GM23338 (cell line): ENCODE results near the gene NAA80. TPM values are rescaled to one million over a fixed set of nuclear protein-coding genes. Genes with fewer than 3 reads are reported as not detected.

Experiments used
- ATAC-seq: fragments of 200-7000 bp; cut with Tn5 transposase; 3 replicates; pipeline ENCODE4 v1.9.1; 2020
- DNase-seq: peaks from one replicate; pipeline ENCODE4 v3.0.0-alpha.2; 2015; ENCODE audit warnings: low spot score
- H2AFZ ChIP-seq: fragments of 200-600 bp; sonication (generic); 2 replicates; pipeline ENCODE4 v1.8.0; 2016; ENCODE audit warnings: antibody characterized with exemption, mild to moderate bottlenecking, moderate library complexity
- H3F3A ChIP-seq: fragments of 200-600 bp; sonication (generic); replicated peaks from 2 replicates; pipeline ENCODE4 v1.8.0; 2017; ENCODE audit warnings: antibody characterized with exemption, mixed run types, low read depth
- H3K27ac ChIP-seq: fragments of 200-600 bp; sonication (generic); 2 replicates; pipeline ENCODE4 v1.6.1; 2016; ENCODE audit warnings: low read depth
- H3K27me3 ChIP-seq: fragments of 200-600 bp; sonication (generic); 2 replicates; pipeline ENCODE4 v1.8.0; 2016; ENCODE audit warnings: mild to moderate bottlenecking, mixed run types, moderate library complexity; ENCODE audit not compliant: insufficient read depth
- H3K36me3 ChIP-seq: fragments of 200-600 bp; sonication (generic); 2 replicates; pipeline ENCODE4 v1.8.0; 2016; ENCODE audit warnings: mild to moderate bottlenecking; ENCODE audit not compliant: insufficient read depth
- H3K4me1 ChIP-seq: fragments of 200-600 bp; sonication (generic); 2 replicates; pipeline ENCODE4 v1.8.0; 2016; ENCODE audit warnings: mild to moderate bottlenecking, moderate library complexity; ENCODE audit not compliant: insufficient read depth
- H3K4me2 ChIP-seq: fragments of 200-600 bp; sonication (generic); 2 replicates; pipeline ENCODE4 v1.7.1; 2017; ENCODE audit warnings: mixed run types
- H3K4me3 ChIP-seq: fragments of 200-600 bp; sonication (generic); 2 replicates; pipeline ENCODE4 v1.6.1; 2016; ENCODE audit warnings: mixed run types
- H3K79me2 ChIP-seq: fragments of 200-600 bp; sonication (generic); replicated peaks from 2 replicates; pipeline ENCODE4 v1.8.0; 2017; ENCODE audit warnings: mild to moderate bottlenecking; ENCODE audit not compliant: insufficient read depth
- H3K9me2 ChIP-seq: fragments of 200-600 bp; sonication (generic); 2 replicates; pipeline ENCODE4 v1.8.0; 2017; ENCODE audit not compliant: insufficient read depth
- H4K20me1 ChIP-seq: fragments of 200-600 bp; sonication (generic); replicated peaks from 2 replicates; pipeline ENCODE4 v1.8.0; 2017; ENCODE audit warnings: mild to moderate bottlenecking; ENCODE audit not compliant: insufficient read depth
- H3K27ac Mint-ChIP-seq: 2 replicates; pipeline ENCODE4 v1.8.0; 2020; ENCODE audit warnings: inconsistent platforms, mild to moderate bottlenecking, moderate library complexity, mixed read lengths
- H3K27me3 Mint-ChIP-seq: 3 replicates; pipeline ENCODE4 v1.8.0; 2022; ENCODE audit warnings: low read depth, mild to moderate bottlenecking, moderate library complexity, mixed read lengths, inconsistent platforms; ENCODE audit not compliant: insufficient read depth, poor library complexity
- H3K36me3 Mint-ChIP-seq: 3 replicates; pipeline ENCODE4 v1.8.0; 2021; ENCODE audit warnings: low read depth, mild to moderate bottlenecking, inconsistent platforms, moderate library complexity, mixed read lengths
- H3K4me1 Mint-ChIP-seq: 3 replicates; pipeline ENCODE4 v1.8.0; 2020; ENCODE audit warnings: mild to moderate bottlenecking, inconsistent platforms, mixed read lengths
- H3K4me3 Mint-ChIP-seq: 3 replicates; pipeline ENCODE4 v1.8.0; 2021; ENCODE audit warnings: moderate library complexity, mild to moderate bottlenecking, inconsistent platforms, mixed read lengths
- H3K9me3 Mint-ChIP-seq: 3 replicates; pipeline ENCODE4 v1.8.0; 2020; ENCODE audit warnings: moderate library complexity, mild to moderate bottlenecking, inconsistent platforms, mixed read lengths
- CREB1 ChIP-seq: fragments of 250-450 bp; sonication (Bioruptor Pico); IDR thresholded peaks from 2 replicates; pipeline ENCODE4 v1.5.0; 2020; ENCODE audit warnings: low read depth, mild to moderate bottlenecking, moderate library complexity
- CTCF ChIP-seq, 2 experiments: fragments of 200-600 bp in 1 of 2; sonication (generic) in 1 of 2; conservative IDR thresholded peaks; 2 replicates each; pipeline versions ENCODE4 v1.5.1 to v1.6.1; 2016 to 2017; ENCODE audit warnings: antibody characterized with exemption in 2 of 2, low read depth in 2 of 2, mild to moderate bottlenecking in 2 of 2, moderate library complexity in 1 of 2
- EZH2 ChIP-seq: fragments of 200-600 bp; sonication (generic); IDR thresholded peaks from one replicate; pipeline ENCODE4 v1.8.0; 2017; ENCODE audit warnings: antibody characterized with exemption, mild to moderate bottlenecking, low read depth; ENCODE audit not compliant: unreplicated experiment
- EZH2phosphoT487 ChIP-seq: fragments of 200-600 bp; sonication (generic); IDR thresholded peaks from one replicate; pipeline ENCODE4 v1.8.1; 2018; ENCODE audit warnings: antibody characterized with exemption; ENCODE audit not compliant: unreplicated experiment
- JUNB ChIP-seq: IDR thresholded peaks from one replicate; pipeline ENCODE4 v1.6.1; 2016; ENCODE audit warnings: antibody characterized with exemption; ENCODE audit not compliant: unreplicated experiment
- POLR2AphosphoS5 ChIP-seq: IDR thresholded peaks from 2 replicates; pipeline ENCODE4 v1.6.1; 2016; ENCODE audit warnings: antibody characterized with exemption, low read depth
- REST ChIP-seq: IDR thresholded peaks from one replicate; pipeline ENCODE4 v1.6.1; 2018; ENCODE audit warnings: antibody characterized with exemption; ENCODE audit not compliant: unreplicated experiment
- STAT1 ChIP-seq: IDR thresholded peaks from one replicate; pipeline ENCODE4 v1.6.1; 2016; ENCODE audit warnings: antibody characterized with exemption; ENCODE audit not compliant: unreplicated experiment
- ZNF114 ChIP-seq: fragments of 250-450 bp; sonication (Bioruptor Pico); IDR thresholded peaks from 2 replicates; pipeline ENCODE4 v1.5.0; 2020; ENCODE audit warnings: mild to moderate bottlenecking, moderate library complexity
- ZNF331 ChIP-seq: fragments of 250-450 bp; sonication (Bioruptor Pico); IDR thresholded peaks from 2 replicates; pipeline ENCODE4 v1.5.0; 2020; ENCODE audit warnings: low read depth, mild to moderate bottlenecking, moderate library complexity
- polyA plus RNA-seq: library from polyadenylated mRNA; unstranded; fragments of >200 nt; fragmentation: Nextera tagmentation; extraction: Ambion mirVana; gene quantifications from 2 replicates; pipeline ENCODE4 v1.2.1, GENCODE V29; 2016
- total RNA-seq: library from RNA; depleted of rRNA; stranded (reverse); fragments of >200 nt; shearing (Covaris generic); gene quantifications from 2 replicates; pipeline ENCODE4 v1.2.3, GENCODE V29; 2014
- TF ChIP-seq, protein P1 (sequence below): IDR thresholded peaks from 2 replicates; pipeline ENCODE4 v1.6.1; 2016; ENCODE audit warnings: antibody characterized with exemption

NAA80 gene
- total and polyA plus RNA-seq, 2 experiments from 2014 or later = 12.1 to 16.7 TPM

DNA sequence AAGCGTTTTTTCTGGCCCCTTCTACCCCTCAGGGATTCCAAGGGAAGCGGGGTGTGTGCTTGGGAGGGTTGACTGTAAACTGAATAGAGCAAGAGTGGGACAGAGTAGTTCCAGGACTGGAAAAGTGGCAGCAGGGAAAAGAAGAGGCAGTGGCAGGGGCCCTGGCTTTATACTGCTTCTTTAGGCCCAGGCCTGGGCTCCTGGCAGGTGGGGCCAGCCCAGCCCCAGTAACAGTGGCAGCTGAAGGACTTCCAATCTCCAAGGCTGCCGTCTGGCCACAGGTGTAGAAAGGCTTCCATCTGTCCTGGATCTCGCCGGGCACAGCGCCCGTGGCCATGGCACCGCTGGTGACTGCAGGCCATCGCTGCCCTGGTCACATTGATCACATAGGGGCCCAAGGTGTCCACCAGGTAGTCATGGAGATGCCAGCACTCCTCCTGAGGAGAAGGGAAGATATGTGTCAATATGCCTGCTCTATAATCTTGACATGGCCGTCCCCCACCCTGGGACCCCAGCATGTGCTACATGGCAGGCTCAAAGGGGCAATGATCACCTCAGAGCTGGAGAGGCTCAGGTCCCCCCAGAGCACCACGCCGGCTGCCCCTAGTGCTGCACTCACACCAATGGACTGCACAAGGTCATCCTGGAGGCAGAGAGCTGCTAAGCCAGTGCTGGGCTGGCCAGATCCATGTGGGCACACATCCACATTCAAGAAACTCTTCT is 6.0 kb downstream of the NAA80 start:
- Histone ChIP-seq H4K20me1 (no peaks in the 10 kb centered on the region), H3K27ac (peak overlapping the region; percentile 76; the same call in 1 of the 2 replicates), H3K4me3 (peak overlapping the region; percentile 47), H3F3A (0 out of 2 replicates have a peak, but pooled peaks cover 1% of the 10 kb centered on the region), H3K79me2 (peaks cover 17% of the 10 kb centered on the region), H3K4me2 (peak overlapping the region; percentile 81), H3K36me3 (no peaks in the 10 kb centered on the region; the same call in 1 of the 2 replicates), H2AFZ (peak overlapping the region; percentile 89), H3K9me2 (no peaks in the 10 kb centered on the region), H3K4me1 (peaks cover 7% of the 10 kb centered on the region), H3K27me3 (no peaks in the 10 kb centered on the region)
- Mint-ChIP-seq H3K27ac (peak overlapping the region; percentile 98), H3K4me3 (peak overlapping the region; percentile 86), H3K4me1 (peaks cover 14% of the 10 kb centered on the region), H3K36me3 (peaks cover 32% of the 10 kb centered on the region), H3K27me3 (peaks cover 11% of the 10 kb centered on the region), H3K9me3 (no peaks in the 10 kb centered on the region)
- ATAC-seq (no peak), DNase-seq (no peak)
- no peak for TF ChIP-seq CREB1 (CRISPR knock-in tag)
- no peak for TF ChIP-seq POLR2AphosphoS5
- TF ChIP-seq ZNF114 = no peak
- TF ChIP-seq JUNB = no peak
- TF ChIP-seq CTCF (conservative IDR thresholded peaks at IDR 0.05; ENCODE audit: low read depth in 2 of 2) = no peak
- TF ChIP-seq, protein P1, sequence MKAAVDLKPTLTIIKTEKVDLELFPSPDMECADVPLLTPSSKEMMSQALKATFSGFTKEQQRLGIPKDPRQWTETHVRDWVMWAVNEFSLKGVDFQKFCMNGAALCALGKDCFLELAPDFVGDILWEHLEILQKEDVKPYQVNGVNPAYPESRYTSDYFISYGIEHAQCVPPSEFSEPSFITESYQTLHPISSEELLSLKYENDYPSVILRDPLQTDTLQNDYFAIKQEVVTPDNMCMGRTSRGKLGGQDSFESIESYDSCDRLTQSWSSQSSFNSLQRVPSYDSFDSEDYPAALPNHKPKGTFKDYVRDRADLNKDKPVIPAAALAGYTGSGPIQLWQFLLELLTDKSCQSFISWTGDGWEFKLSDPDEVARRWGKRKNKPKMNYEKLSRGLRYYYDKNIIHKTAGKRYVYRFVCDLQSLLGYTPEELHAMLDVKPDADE = no peak
- no peak for TF ChIP-seq STAT1

GRCh38 chr3:50292159-50293078 is 6.8 kb downstream of the NAA80 start, which contains the start of gene IFRD2:
IFRD2 (minus strand) TSS chr3:50292429; CDS start chr3:50292274, 155 bp downstream.
- peaks cover 11% of the 10 kb centered on the region for H3K4me1 Mint-ChIP-seq
- H3K27ac Mint-ChIP-seq = peak within 1 kb of the TSS; percentile 98
- H3K36me3 Mint-ChIP-seq = peaks cover 38% of the 10 kb centered on the region
- H3K4me1 ChIP-seq = peaks cover 5% of the 10 kb centered on the region
- H3K36me3 ChIP-seq = peaks cover 7% of the 10 kb centered on the region
- DNase-seq (peak; percentile 99), ATAC-seq (peak; percentile 96)
- no peaks in the 10 kb centered on the region for H3K9me3 Mint-ChIP-seq
- no peaks in the 10 kb centered on the region for H3K9me2 ChIP-seq
- peak within 1 kb of the TSS; percentile 86 for H3K4me3 Mint-ChIP-seq
- H3K27me3 ChIP-seq = no peaks in the 10 kb centered on the region
- peaks cover 17% of the 10 kb centered on the region for H3K79me2 ChIP-seq
- peak within 1 kb of the TSS; percentile 76; the same call in 1 of the 2 replicates for H3K27ac ChIP-seq
- no peaks in the 10 kb centered on the region for H4K20me1 ChIP-seq
- peak within 1 kb of the TSS; percentile 97 for H3K4me2 ChIP-seq
- H2AFZ ChIP-seq = peak within 1 kb of the TSS; percentile 89
- no peaks in the 10 kb centered on the region for H3F3A ChIP-seq
- peaks cover 5% of the 10 kb centered on the region for H3K27me3 Mint-ChIP-seq
- peak within 1 kb of the TSS; percentile 94 for H3K4me3 ChIP-seq
- TF ChIP-seq ZNF114 = peak; percentile 90
- peak; percentile 94 for TF ChIP-seq CREB1 (CRISPR knock-in tag)
- TF ChIP-seq EZH2 = no peak
- peak; percentile 45; the same call in 1 of the 2 replicates for TF ChIP-seq ZNF331 (CRISPR knock-in tag)
- TF ChIP-seq EZH2phosphoT487 = no peak
- TF ChIP-seq, protein P1 = peak; percentile 100
- TF ChIP-seq REST = no peak
- TF ChIP-seq POLR2AphosphoS5 = peak; percentile 76
